Measurements from ENCODE around the gene DUSP3.

Gene DUSP3

GRCh38 chr17:43768943-43769342 lies 9.8 kb downstream of the DUSP3 start:
- DNase-seq (ENCODE audit: low spot score) = no peak

GRCh38 chr17:43768382-43768781 lies 10.4 kb downstream of the DUSP3 start:
- DNase-seq (ENCODE audit: low spot score) = no peak

DNA sequence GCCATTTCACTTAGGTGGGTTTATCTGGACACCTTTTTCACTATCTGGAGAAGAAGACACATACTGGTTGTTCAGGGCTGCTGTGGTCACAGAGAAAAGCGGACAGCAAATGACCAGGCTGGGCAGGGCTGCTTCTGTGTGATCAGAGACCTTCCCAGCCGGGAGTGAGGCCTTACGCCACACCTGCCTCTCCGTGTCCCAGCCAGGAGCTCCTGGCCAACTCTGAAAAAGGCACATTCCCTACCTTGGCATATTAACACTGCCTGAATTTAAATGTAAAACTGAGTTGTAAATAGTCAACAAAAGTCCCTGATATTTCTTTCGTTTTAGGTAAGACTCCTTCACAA lies 11.1 kb downstream of the DUSP3 start:
- DNase-seq (ENCODE audit: low spot score) = no peak

- DNase-seq (ENCODE audit: low spot score) = no peak
Observed at GRCh38 chr17:43767053-43767712, 11.6 kb downstream of the DUSP3 start.

- peak; percentile 52 for DNase-seq (ENCODE audit: low spot score)
Observed at GRCh38 chr17:43766413-43767052, 12.2 kb downstream of the DUSP3 start.

- peak; percentile 61 for DNase-seq (ENCODE audit: low spot score)
Observed at GRCh38 chr17:43760254-43760852, 18.4 kb downstream of the DUSP3 start.

GRCh38 chr17:43759836-43760235 lies 18.9 kb downstream of the DUSP3 start:
- no peak for DNase-seq (ENCODE audit: low spot score)

DNA sequence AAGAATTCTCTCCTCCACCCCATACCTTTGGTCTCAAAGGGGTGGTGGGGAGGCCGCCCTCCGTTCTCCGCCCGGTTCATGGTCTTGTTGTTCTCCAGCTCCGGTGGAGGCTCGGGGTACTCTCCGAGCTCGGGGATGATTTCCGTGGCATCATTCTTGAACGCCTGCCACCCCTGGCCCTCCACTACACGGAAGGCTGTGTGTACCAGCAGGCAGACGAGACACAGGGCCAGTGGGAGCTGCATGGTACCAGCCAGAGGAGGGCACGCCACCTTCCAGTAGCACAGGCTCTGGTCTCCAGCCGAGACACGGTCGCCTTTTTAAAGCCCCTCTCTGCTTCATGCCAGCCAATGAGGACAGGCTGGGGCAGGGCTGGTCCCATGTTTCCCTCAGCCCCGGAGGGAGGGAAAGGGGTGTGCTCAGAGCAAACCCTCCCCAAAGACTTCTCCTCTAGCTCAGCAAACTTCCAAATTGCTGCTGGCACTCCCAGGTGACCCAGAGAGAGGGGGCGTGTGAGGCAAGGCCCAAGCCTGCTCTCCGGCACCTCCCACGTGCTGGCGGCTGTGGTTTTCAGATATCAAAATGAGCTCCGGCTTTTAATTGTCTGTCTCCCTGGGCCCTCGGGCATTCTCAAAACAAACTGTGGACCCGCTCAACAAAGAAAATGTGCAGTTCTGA lies 20.1 kb downstream of the DUSP3 start, which contains the start of gene SOST:
TSS of gene SOST (minus strand) at position 295 of the 678 bp plus-strand sequence. CDS start at position 245, 50 bp downstream.
- no peak for DNase-seq (ENCODE audit: low spot score)

- DNase-seq (ENCODE audit: low spot score) = no peak
Observed at GRCh38 chr17:43758086-43758485, 20.7 kb downstream of the DUSP3 start.

DNA sequence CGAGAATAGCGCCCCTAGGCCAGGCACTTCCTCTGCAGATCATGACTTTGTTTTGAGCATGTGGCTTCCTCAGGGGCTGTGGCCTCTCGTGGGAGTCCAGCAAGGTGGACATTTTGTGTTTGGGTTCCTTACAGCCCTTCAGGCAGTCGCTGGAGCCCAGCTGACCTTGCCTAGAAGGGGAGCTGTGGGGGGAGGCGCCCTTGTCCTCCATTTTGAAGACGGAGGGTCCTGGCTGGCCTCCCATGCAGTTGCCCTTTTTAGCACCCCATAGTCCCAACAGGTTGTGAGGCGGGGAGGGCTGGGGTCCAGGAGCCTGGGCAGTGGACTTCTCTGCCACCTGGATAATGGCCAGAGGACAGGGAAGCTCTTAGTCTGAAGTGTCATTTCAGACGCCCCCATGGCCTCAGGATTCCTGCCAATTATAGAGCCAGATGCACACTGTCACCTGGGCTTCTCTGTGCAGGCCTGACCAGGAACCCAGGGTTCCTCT lies 21.6 kb downstream of the DUSP3 start:
- no peak for DNase-seq (ENCODE audit: low spot score)

DNA sequence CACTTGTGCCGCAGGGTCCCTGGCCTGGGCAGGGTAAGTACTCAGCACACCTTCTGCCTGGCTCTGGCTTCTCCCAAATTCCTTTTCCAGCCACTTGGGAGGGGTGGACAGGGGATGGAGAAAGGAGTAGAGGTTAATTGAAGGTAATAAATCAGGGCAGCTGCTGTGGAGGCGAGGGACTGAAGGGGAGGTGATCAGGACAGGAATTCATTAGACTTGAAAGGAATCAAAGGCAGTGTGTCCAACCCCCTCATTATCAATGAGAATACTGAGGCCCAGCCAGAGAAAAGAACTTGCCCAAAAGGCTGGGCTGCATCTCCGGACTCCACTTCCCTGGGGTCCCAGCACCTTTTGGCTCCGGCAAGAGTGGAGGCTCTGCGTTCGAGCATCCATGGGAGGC lies 22.6 kb downstream of the DUSP3 start:
- DNase-seq (ENCODE audit: low spot score) = no peak

GRCh38 chr17:43755389-43755875 lies 23.3 kb downstream of the DUSP3 start:
- DNase-seq (ENCODE audit: low spot score) = no peak

GRCh38 chr17:43754947-43755346 lies 23.8 kb downstream of the DUSP3 start:
- DNase-seq (ENCODE audit: low spot score) = no peak

- no peak for DNase-seq (ENCODE audit: low spot score)
Observed at GRCh38 chr17:43753493-43754129, 25.2 kb downstream of the DUSP3 start.

DNA sequence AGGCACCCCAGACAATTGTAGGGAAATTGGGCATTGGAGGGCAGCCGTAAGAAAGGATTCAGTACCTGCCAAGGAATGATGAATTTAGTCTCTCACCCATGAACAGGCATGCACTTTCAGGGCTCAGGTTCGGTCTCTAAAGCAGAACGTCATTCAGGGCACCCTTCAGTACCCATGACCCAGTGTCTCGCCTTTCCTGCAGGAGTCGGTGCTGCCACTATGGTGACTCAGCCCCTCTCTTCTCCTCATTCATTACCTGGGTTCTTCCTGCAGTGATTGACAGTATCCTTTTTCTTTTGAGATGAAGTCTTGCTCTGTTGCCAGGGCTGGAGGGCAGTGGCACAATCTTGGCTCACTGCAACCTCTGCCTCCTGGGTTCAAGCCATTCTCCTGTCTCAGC lies 28.6 kb downstream of the DUSP3 start:
- DNase-seq (ENCODE audit: low spot score) = no peak

GRCh38 chr17:43745541-43745940 lies 33.2 kb downstream of the DUSP3 start:
- DNase-seq (ENCODE audit: low spot score) = no peak

- no peak for DNase-seq (ENCODE audit: low spot score)
Observed at GRCh38 chr17:43741636-43742035, 37.1 kb downstream of the DUSP3 start.

GRCh38 chr17:43740541-43740940 lies 38.2 kb downstream of the DUSP3 start:
- no peak for DNase-seq (ENCODE audit: low spot score)

GRCh38 chr17:43737722-43738121 lies 41.1 kb downstream of the DUSP3 start:
- no peak for DNase-seq (ENCODE audit: low spot score)

DNA sequence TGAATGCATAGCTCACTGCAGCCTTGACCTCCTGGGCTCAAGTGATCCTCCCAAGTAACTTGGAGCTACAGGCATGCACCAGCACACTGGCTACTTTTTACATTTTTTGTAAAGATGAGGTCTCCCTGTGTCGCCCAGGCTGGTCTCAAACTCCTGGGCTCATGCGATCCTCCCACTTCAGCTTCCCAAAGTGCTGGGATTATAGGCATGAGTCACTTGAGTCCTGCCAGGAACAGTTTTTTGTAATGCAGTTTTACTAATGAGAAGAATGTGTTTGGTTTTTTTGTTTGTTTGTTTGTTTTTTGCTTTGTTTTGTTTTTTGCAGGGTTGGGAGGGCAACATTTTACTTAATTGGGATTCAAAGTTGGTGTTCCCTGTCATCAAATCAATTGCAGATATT lies 42.4 kb downstream of the DUSP3 start:
- DNase-seq (ENCODE audit: low spot score) = no peak

DNA sequence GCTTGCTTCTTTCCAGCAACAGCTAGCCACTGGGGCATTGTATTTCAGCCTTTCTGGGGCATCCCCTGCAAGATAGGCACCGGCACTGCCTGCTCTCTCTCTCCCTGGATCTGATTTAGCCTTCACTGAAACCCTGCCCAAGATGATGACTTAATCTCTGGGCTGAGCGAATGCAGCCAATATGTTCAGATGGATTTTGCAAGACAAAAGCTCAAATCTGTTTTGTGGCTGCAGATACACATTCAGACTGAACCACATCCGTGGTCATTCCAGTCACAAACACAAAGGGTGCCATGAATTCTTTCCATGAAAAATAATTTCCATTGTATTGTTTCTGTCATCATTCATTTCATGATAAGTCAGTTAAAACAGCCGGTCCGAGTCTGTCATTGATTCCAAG lies 44.4 kb downstream of the DUSP3 start:
- no peak for DNase-seq (ENCODE audit: low spot score)

DNA sequence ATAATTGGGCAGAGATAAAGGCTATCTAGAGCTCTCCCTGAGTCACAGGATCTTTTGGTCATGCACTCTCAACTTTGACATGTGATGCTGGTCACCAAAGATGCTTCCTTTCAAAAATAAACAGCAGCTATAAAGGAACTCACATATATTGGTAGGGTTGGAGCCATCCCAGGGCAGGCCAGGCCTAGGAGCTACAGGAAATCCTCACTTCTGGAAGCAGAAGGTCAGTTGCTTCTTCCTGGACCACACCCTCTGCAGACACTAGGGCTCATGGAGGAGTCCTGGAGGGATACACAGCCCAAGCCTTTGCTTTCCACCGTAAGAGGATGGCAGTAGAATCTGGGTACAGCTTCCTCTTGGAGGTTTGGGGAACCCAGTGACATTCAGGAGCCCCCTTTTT lies 44.8 kb downstream of the DUSP3 start:
- no peak for DNase-seq (ENCODE audit: low spot score)
